HG03095 (cell line): Measurements from ENCODE around the gene GGA3.

Experiments
- ATAC-seq: cut with Tn5 transposase; IDR thresholded peaks from one replicate; pipeline ENCODE4 v1.9.1; 2021; ENCODE audit warnings: moderate library complexity; ENCODE audit not compliant: unreplicated experiment

GGA3 gene

DNA sequence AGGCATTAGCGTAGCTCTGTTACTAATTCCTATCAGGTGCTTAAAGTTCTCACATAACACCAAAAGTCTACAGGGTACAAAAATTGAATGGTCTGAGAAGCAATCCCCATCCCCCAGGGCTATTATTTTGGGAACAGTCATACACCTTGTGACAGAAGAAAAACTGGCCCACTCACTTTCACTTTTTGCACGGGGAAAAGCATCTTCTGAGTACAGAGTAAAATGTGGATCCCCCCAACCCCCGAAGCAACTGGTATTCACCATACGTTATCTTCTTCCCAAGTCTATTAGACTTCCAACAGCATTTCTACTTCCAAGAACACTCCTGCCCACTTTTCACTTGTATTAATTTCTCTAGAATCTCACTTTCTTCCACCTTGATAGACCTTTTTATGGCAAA, 11.8 kb downstream of the GGA3 start:
- ATAC-seq, result no peak

GRCh38 chr17:75246404-75246803, 15.0 kb downstream of the GGA3 start:
- no peak for ATAC-seq

DNA sequence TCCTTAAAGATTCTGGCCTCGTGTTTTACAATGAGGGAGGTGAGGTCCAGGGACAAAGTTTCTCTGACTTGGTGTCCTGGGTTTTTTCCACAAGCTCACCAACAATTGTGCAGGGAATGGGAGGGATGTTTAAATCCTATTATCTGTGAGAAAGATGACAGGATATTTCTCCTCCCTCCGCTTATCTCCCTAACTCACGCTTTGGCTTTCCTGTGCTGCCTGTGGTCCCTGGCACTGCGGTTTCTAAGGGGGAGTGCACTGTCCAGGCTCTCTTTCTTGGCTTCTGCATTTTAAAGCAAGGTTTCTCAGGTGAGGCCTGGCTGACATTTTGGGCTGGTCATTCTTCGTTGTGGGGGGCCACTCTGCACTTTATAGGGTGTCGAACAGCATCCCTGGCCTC, 16.4 kb downstream of the GGA3 start:
- no peak for ATAC-seq

DNA sequence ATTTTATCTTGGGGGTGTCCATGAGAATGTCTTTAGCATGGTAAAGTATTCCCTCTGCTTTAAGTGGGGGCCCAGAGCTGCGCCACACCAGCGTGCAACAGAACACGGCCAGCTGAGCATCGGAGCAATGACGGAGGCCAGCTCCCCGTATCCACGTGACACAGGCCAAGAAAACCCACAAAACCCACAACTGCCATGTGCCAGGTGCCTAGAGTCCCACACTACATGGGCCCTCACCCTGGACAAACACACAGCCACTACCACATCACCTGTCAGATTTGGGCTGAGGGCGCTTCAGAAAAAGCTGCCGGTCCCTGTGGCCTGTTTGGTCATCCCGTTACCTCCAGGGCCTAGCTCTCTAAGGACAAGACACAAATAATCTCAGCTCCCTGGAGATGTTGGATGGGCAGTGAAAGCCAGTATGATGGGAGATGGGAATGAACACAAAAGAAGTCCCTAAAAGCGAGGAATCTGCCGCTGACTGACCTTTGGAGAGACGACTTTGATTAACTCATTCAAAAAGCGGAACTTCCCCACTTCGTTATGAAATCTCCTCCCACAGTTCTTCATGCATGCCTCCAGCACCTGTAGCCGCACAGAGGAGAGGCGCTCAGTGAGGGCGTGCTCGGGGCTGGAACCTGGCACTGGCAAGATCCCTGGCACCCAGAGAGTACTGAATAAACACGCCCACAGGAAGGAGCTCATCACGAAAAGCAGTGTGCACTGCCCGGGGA, 17.1 kb downstream of the GGA3 start:
- ATAC-seq, result no peak

- ATAC-seq, result no peak
These were observed 18.9 kb downstream of the GGA3 start for GRCh38 chr17:75242461-75243042.

- ATAC-seq, result no peak
These were observed 19.4 kb downstream of the GGA3 start for GRCh38 chr17:75241996-75242460.

DNA sequence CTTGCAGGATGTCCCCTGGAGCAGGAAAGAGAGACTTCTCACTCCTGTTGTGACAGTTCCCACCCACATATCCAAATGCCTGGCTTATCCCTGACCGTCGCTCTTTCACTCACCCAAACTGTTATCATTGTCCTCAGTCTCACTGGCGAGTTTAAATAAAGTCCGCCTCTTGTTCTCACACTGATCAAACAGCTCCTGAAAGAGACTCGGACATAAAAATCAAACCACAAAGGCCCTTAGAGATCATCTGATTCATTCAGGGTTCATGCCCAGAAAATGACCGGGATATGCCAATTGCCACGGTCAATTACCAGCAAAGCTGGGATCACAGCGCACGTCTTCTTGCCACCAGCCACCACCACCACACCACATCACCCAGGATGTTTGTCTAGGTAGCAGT, 19.9 kb downstream of the GGA3 start:
- no peak for ATAC-seq

DNA sequence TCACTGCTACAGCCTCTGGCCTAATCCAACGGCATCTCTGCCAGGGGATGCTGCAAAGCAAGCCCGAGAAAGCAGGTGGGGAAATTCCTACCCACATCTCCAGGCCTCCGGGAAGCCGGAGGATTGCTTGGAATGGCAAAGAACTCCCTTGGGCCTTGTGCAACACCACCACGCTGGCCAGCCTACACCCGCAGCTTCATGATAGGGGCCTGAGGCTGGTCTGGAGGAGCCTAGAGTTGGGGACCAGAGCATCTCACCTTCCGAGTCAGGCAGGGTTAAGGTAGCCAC, 20.3 kb downstream of the GGA3 start:
- no peak for ATAC-seq

- ATAC-seq, result no peak
These were observed 20.8 kb downstream of the GGA3 start for GRCh38 chr17:75240394-75241142.

- ATAC-seq, result no peak
These were observed 21.5 kb downstream of the GGA3 start for GRCh38 chr17:75239778-75240393.

DNA sequence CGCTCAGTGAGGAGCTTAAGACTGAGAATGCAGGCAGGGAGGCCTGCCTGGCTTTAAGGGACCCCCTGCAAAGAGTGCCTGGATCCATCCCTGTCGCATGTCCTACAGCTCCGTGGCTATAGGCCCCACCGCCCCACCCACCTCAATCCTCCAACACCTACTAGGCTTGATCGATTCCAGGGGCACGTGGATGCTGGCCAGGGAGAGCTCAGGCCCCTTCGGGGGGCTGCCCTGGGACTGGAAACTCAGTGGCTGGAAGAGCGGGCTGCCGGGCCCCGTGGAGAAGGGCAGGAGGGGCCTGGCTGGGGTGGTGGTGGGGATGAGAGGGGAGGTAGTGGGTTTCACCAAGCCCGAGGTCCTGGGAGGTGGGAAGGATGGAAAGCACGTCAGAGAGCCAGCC, 22.2 kb downstream of the GGA3 start:
- ATAC-seq, result no peak

- no peak for ATAC-seq
These were observed 22.7 kb downstream of the GGA3 start for GRCh38 chr17:75238684-75239191.

DNA sequence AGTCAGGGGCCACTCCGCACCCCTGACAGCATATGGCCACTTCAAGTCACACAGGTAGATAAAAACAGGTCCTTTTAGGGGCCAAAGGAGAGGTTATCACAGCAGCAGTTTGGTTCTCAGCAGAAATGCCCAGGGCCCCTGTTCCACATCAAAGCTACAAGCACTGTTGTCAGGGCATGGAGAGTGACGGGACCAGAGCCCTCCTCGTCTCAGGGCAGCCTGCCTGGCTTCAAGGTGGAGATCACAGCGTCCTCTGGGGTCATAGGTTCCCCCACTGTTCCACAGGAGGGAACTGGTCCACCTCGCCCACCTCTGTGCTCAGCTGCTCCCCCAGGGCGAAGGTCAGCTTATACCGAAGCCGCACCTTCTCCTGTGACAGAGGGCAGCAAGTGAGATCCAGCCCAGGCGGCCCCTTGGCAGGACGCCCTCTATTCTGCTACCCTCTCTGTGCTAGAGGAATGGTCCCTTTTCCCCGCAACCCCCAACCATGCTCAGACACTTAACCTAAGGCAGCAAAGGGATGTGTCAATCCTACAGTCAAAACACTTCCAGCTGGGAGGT, 23.3 kb downstream of the GGA3 start:
- ATAC-seq, result no peak

- ATAC-seq, result no peak
These were observed 24.0 kb downstream of the GGA3 start for GRCh38 chr17:75237100-75238014.

DNA sequence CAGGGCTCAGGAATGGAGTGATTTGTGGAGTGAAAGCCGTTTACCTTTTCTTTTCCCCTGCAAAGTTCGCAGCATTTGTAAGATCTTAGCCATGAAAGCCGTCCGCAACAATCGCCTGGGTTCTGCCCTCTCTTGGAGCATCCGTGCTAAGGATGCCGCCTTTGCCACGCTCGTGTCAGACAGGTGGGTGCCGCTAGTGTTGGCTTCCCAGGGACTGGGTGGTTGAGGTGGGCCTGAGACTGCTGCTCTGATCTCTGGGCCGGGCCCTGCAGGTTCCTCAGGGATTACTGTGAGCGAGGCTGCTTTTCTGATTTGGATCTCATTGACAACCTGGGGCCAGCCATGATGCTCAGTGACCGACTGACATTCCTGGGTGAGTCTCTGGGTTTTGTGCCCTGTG, 28.6 kb downstream of the GGA3 start:
- ATAC-seq, result no peak

DNA sequence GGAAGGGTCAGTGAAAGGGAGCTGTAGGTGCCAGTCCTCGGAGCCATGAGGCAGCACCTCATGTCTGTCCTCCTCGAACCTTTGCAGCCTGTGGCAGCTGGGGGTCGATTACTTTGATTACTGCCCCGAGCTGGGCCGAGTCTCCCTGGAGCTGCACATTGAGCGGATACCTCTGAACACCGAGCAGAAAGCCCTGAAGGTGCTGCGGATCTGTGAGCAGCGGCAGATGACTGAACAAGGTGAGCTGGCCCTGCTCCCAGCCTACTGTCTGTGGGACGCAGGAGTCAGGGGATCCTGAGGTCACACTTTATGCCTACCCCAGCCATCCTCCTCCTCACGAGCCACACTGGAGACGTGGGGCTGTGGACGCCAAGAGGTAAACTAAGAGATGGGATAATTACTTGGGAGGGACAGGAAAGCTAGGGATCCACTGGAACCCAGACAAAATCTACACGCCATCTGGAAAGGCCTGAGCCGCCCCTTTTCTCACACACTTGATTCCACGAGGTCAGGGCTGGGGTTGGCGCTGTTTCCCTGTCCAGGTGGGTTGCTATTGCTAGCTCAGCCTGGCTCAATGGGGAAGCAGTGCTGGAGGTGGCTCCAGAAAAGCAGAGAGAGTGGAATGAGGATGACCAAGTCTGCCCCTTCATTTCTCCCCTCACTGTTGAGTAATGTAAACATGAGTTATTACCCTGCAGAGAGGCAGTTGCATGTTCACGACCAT, 29.5 kb downstream of the GGA3 start:
- no peak for ATAC-seq

DNA sequence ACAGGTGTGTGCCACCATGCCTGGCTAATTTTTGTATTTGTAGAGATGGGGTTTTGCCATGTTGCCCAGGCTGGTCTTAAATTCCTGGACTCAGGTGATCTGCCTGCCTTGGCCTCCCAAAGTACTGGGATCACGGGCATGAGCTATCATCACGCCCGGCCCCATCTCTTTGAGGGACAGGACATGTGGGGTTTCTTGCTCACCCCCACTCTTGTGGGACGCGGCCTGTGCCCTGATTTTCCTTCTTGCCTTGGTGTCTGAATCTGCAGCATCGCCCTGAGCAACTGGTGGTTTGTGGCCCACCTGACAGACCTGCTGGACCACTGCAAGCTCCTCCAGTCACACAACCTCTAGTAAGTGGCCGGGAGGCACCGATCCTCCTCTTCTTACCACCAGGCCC, 30.3 kb downstream of the GGA3 start:
- no peak for ATAC-seq

DNA sequence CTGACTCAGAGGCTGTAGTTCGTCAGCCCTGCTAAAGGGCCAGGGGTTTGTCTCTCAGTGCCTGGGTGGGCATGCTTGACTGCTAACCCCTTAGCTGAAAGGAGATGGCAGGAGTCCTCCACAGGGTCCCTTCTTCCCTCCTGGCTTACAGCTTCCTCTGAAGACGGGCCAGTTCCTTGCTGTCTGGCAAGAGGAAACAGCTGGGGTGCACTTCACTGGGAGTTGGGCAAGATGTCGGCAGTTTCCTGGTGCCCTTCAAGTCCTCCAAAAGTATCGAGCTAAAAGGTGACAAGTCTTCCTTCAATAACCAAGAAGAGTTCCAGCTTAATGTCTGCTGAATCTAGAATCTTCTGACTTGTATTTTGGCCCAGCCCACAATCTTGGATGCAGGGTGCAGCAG, 32.6 kb downstream of the GGA3 start:
- ATAC-seq, result no peak

- no peak for ATAC-seq
These were observed 33.1 kb downstream of the GGA3 start for GRCh38 chr17:75228305-75228704.

- ATAC-seq, result no peak
These were observed 33.7 kb downstream of the GGA3 start for GRCh38 chr17:75227729-75228128.
